CD4-positive, alpha-beta T cell (primary cell): ENCODE results near the gene ZNF827. TPM values are rescaled to one million over a fixed set of nuclear protein-coding genes. Genes with fewer than 3 reads are reported as not detected.

Source experiments
- ATAC-seq: fragments of 200-7000 bp; cut with Tn5 transposase; one replicate; pipeline ENCODE4 v1.10.0; 2022; ENCODE audit warnings: mild to moderate bottlenecking; ENCODE audit not compliant: poor library complexity
- CTCF ChIA-PET: fragments of 350-600 bp; sonication (Branson Sonifier 250); formaldehyde crosslinking; loops from one replicate; lab custom pipeline; 2021; ENCODE audit warnings: antibody characterized with exemption, inconsistent platforms; lab: Charles Lee
- POLR2A ChIA-PET: fragments of 350-600 bp; sonication (Branson Sonifier 250); formaldehyde crosslinking; loops from one replicate; lab custom pipeline; 2021; ENCODE audit warnings: antibody characterized with exemption, inconsistent platforms; lab: Charles Lee
- DNase-seq, 14 experiments: peaks; one replicate each; pipeline ENCODE4 v3.0.0-alpha.2; 2013 to 2020; ENCODE audit warnings: mixed read lengths in 2 of 14
- H3K27ac ChIP-seq, 2 donors: one replicate each; pipeline versions ENCODE4 v1.5.1 to v1.7.0; 2013; ENCODE audit warnings: low read length in 2 of 2, low read depth in 1 of 2, mild to moderate bottlenecking in 1 of 2
- H3K27me3 ChIP-seq, 2 experiments: 1 replicate in 1 of 2; 2 replicates in 1 of 2; pipeline versions ENCODE4 v1.6.1 to v1.7.0; 2013; ENCODE audit warnings: low read length in 2 of 2, control low read depth in 1 of 2, mild to moderate bottlenecking in 1 of 2, moderate library complexity in 1 of 2; ENCODE audit not compliant: insufficient read depth in 2 of 2, control insufficient read depth in 1 of 2
- H3K36me3 ChIP-seq: one replicate; pipeline ENCODE4 v1.6.1; 2013; ENCODE audit warnings: low read length, control low read depth; ENCODE audit not compliant: insufficient read depth
- H3K4me1 ChIP-seq: one replicate; pipeline ENCODE4 v1.6.1; 2013; ENCODE audit warnings: low read length, control low read depth; ENCODE audit not compliant: insufficient read depth
- H3K4me3 ChIP-seq: one replicate; pipeline ENCODE4 v1.5.1; 2013; ENCODE audit warnings: mild to moderate bottlenecking, low read length, moderate library complexity
- H3K9me3 ChIP-seq, 2 experiments: 1 replicate in 1 of 2; 2 replicates in 1 of 2; pipeline versions ENCODE4 v1.6.1 to v1.7.0; 2013; ENCODE audit warnings: low read length in 2 of 2, mild to moderate bottlenecking in 2 of 2, control low read depth in 1 of 2, moderate library complexity in 1 of 2; ENCODE audit not compliant: control insufficient read depth in 1 of 2, insufficient read depth in 1 of 2
- H3K27ac Mint-ChIP-seq: one replicate; pipeline ENCODE4 v1.8.0; 2020; ENCODE audit warnings: mixed read lengths
- H3K27me3 Mint-ChIP-seq: one replicate; pipeline ENCODE4 v1.8.0; 2021; ENCODE audit warnings: mixed read lengths
- H3K36me3 Mint-ChIP-seq: one replicate; pipeline ENCODE4 v1.8.0; 2021; ENCODE audit warnings: low read depth, mixed read lengths
- H3K4me1 Mint-ChIP-seq: one replicate; pipeline ENCODE4 v1.8.0; 2021; ENCODE audit warnings: low read depth, mixed read lengths
- H3K4me3 Mint-ChIP-seq: one replicate; pipeline ENCODE4 v1.8.0; 2020; ENCODE audit warnings: mild to moderate bottlenecking, mixed read lengths
- H3K9me3 Mint-ChIP-seq: one replicate; pipeline ENCODE4 v1.8.0; 2020; ENCODE audit warnings: mixed read lengths
- CTCF ChIP-seq: fragments of 200-600 bp; IDR thresholded peaks from one replicate; pipeline ENCODE4 v1.8.0; 2022; ENCODE audit warnings: antibody characterized with exemption, mild to moderate bottlenecking
- intact Hi-C, 2 experiments: fragments of 100-400 bp; cut with DNase I in 1 of 2; cut with micrococcal nuclease in 1 of 2; formaldehyde crosslinking; loops; one replicate each; pipeline versions ENCODE4 v1.15.1 to v1.9.0; 2023 to 2025; cut with DNase I, micrococcal nuclease
- total RNA-seq, 174 experiments: library from RNA in 2 of 174; stranded (reverse) in 2 of 174; gene quantifications; one replicate each; pipeline ENCODE4 v1.2.3 and lab custom pipeline; 2021 to 2026

The ZNF827 gene
- total RNA-seq, 2 experiments from 2014 or later: 13.7 to 14.3 TPM

- no peak for ATAC-seq
- POLR2A ChIA-PET: no interaction called here
- no peak for TF ChIP-seq CTCF
Observed at GRCh38 chr4:145979160-145979559, 40.5 kb upstream of the ZNF827 start.

GRCh38 chr4:145976680-145977079 lies 38.1 kb upstream of the ZNF827 start:
- no peaks in the 10 kb centered on the region for H3K9me3 ChIP-seq
- intact Hi-C loops: no loop called here
- Mint-ChIP-seq H3K4me3 (no peak overlapping the region), H3K9me3 (no peaks in the 10 kb centered on the region), H3K4me1 (no peaks in the 10 kb centered on the region), H3K36me3 (no peaks in the 10 kb centered on the region), H3K27me3 (peaks cover 15% of the 10 kb centered on the region), H3K27ac (no peak overlapping the region)
- ATAC-seq (no peak), DNase-seq (no peak)
- no peak overlapping the region for H3K4me3 ChIP-seq
- H3K27me3 ChIP-seq: no peaks in the 10 kb centered on the region
- H3K36me3 ChIP-seq: no peaks in the 10 kb centered on the region
- no peak overlapping the region for H3K27ac ChIP-seq
- POLR2A ChIA-PET: no interaction called here
- H3K4me1 ChIP-seq: no peaks in the 10 kb centered on the region
- CTCF ChIA-PET: no interaction called here
- no peak for TF ChIP-seq CTCF

More at GRCh38 chr4:145979160-145979559, 40.5 kb upstream of the ZNF827 start:
- Histone ChIP-seq H3K36me3 (no peaks in the 10 kb centered on the region), H3K27ac (no peak overlapping the region), H3K9me3 (no peaks in the 10 kb centered on the region), H3K27me3 (no peaks in the 10 kb centered on the region), H3K4me3 (no peak overlapping the region), H3K4me1 (no peaks in the 10 kb centered on the region)
- no peaks in the 10 kb centered on the region for H3K9me3 Mint-ChIP-seq
- H3K36me3 Mint-ChIP-seq: no peaks in the 10 kb centered on the region
- no peaks in the 10 kb centered on the region for H3K4me1 Mint-ChIP-seq
- no peak overlapping the region for H3K27ac Mint-ChIP-seq
- no peaks in the 10 kb centered on the region for H3K27me3 Mint-ChIP-seq
- no peak overlapping the region for H3K4me3 Mint-ChIP-seq
- no peak for DNase-seq
- intact Hi-C loops: no loop called here
- CTCF ChIA-PET: no interaction called here

- H3K27ac ChIP-seq: no peak overlapping the region
- no peak for TF ChIP-seq CTCF
- ATAC-seq (no peak), DNase-seq (no peak)
- POLR2A ChIA-PET: no interaction called here
- H3K27ac Mint-ChIP-seq: no peak overlapping the region
- peaks cover 2% of the 10 kb centered on the region for H3K9me3 Mint-ChIP-seq
- no peaks in the 10 kb centered on the region for H3K4me1 ChIP-seq
- peaks cover 0 to 5% of the 10 kb centered on the region in 2 experiments for H3K9me3 ChIP-seq
- H3K4me3 ChIP-seq: no peak overlapping the region
- CTCF ChIA-PET: no interaction called here
- no peaks in the 10 kb centered on the region for H3K4me1 Mint-ChIP-seq
- no peaks in the 10 kb centered on the region for H3K36me3 ChIP-seq
- no peaks in the 10 kb centered on the region for H3K27me3 Mint-ChIP-seq
- H3K36me3 Mint-ChIP-seq: no peaks in the 10 kb centered on the region
- intact Hi-C loops: no loop called here
- H3K27me3 ChIP-seq: no peaks in the 10 kb centered on the region
- H3K4me3 Mint-ChIP-seq: no peak overlapping the region
Observed at GRCh38 chr4:145960012-145960411, 21.4 kb upstream of the ZNF827 start.
